Astrocyte of the spinal cord (primary cell): ENCODE data around the gene PLCB4.

Experiments used
- DNase-seq: peaks from one replicate; pipeline ENCODE4 v3.0.0; 2011; ENCODE audit warnings: low read depth, low spot score
- H3K4me3 ChIP-seq: 2 replicates; pipeline ENCODE4 v1.5.1; 2011; ENCODE audit warnings: low read depth, mild to moderate bottlenecking, low read length, moderate library complexity
- in situ Hi-C: cut with HindIII; loops from 2 replicates; pipeline ENCODE4 v1.10.0; 2017; ENCODE audit warnings: low sequenced_read_pairs
- TF ChIP-seq, protein P1 (sequence below): IDR thresholded peaks from 2 replicates; pipeline ENCODE4 v1.5.1; 2012; ENCODE audit warnings: low read depth, mild to moderate bottlenecking, low read length, inconsistent platforms

PLCB4 gene

DNA sequence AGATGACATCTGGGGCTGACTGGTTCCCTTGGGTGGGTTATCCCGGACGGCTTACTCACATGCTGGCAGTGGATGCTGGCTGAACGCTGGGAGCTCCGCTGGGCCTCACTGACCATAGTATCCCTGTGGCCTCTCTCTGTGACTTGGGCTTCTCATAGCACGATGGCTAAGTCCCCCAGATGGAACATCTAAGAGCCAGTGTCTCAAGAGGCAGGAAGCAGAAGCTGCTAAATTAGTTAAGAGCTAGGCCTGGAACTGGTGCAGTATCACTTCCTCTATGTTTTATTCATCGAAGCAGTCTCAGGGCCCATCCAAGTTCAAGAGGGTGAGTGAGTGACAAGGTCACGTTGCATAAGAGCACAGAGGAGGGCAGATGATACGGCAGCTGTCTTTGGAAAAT, 329.0 kb downstream of the PLCB4 start:
- TF ChIP-seq, protein P1, sequence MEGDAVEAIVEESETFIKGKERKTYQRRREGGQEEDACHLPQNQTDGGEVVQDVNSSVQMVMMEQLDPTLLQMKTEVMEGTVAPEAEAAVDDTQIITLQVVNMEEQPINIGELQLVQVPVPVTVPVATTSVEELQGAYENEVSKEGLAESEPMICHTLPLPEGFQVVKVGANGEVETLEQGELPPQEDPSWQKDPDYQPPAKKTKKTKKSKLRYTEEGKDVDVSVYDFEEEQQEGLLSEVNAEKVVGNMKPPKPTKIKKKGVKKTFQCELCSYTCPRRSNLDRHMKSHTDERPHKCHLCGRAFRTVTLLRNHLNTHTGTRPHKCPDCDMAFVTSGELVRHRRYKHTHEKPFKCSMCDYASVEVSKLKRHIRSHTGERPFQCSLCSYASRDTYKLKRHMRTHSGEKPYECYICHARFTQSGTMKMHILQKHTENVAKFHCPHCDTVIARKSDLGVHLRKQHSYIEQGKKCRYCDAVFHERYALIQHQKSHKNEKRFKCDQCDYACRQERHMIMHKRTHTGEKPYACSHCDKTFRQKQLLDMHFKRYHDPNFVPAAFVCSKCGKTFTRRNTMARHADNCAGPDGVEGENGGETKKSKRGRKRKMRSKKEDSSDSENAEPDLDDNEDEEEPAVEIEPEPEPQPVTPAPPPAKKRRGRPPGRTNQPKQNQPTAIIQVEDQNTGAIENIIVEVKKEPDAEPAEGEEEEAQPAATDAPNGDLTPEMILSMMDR = no peak
- in situ Hi-C loops = no loop called here
- DNase-seq = no peak
- H3K4me3 ChIP-seq = no peak overlapping the region

DNA sequence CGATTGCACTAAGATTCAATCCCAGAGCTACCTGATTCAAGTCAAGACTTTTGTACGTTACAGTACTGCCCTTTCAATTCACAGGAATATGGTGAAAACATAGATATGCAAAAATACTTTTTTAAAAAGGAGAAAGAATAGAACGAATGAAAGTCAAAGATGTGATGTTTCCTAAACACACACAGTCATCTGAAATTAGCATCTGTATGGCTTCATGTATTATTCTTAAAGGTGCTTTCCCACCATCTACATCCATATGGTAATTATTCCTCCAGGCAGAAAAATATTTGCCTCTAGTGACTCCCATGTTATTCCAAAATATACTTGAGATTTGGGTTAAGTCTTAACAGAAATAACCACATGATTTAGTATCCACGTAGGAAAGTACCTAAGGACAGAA, 330.0 kb downstream of the PLCB4 start:
- DNase-seq = no peak
- no peak overlapping the region for H3K4me3 ChIP-seq
- TF ChIP-seq, protein P1 = no peak
- in situ Hi-C loops = no loop called here

DNA sequence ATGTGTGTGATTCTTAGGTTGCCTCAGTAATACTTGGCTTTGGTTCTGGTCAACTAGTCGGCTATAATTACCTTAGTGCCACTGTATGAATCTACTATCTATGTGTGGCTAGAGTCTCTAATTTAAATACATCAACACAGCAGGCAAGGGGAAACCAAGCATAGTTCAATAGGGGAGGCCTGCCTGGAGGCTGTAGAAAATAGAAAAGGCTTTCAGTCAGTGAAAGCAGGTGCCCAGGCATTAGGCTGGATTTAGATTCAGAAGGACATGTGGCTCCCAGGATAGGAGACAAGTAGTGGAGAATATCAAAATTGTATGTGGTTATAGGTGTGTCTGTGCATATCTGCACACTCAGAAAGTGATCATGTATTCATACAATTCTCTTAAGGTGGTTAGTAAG, 330.4 kb downstream of the PLCB4 start:
- no peak for DNase-seq
- no peak overlapping the region for H3K4me3 ChIP-seq
- TF ChIP-seq, protein P1 = no peak
- in situ Hi-C loops = no loop called here

DNA sequence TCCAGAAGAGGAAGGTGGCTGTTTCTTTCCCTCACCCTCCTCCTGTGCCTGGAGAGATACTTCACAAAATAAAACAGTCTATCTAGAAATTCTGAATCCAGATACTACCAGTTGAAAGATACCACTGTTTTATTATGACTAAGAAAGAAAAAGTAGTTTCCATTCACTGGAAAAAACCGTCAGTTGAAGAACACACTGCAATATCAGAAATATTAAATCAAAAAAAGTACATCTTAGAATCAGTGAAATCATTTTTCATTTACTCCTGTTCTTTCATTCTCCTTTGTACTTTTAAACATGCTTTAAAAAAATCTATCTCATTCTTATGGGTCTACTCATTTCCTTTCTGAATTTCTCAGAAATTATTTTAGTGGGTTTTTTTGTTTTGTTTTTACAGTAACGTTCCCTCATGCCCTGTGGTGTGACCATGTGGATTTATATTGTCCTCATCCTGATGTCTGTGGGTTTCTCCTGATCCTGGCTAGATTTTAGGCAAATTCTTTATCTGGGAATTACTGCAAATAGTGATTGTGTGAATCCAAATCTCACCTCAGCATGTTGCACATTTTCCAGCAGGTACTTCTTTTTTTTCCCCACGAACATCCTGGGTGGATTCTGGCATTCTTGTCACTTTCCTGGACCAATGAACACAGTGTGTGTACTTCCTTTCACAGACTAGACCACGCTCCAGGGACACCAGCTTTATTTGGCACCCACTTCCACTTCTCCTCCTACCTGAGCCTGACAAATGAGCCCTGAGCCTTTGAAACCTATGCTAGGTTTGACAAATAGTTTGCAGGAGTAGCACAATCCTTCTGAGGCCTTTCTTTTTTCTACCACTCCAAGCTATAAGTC, 331.5 kb downstream of the PLCB4 start:
- H3K4me3 ChIP-seq = no peak overlapping the region
- in situ Hi-C loops = no loop called here
- peak; percentile 30 for DNase-seq
- TF ChIP-seq, protein P1 = no peak

DNA sequence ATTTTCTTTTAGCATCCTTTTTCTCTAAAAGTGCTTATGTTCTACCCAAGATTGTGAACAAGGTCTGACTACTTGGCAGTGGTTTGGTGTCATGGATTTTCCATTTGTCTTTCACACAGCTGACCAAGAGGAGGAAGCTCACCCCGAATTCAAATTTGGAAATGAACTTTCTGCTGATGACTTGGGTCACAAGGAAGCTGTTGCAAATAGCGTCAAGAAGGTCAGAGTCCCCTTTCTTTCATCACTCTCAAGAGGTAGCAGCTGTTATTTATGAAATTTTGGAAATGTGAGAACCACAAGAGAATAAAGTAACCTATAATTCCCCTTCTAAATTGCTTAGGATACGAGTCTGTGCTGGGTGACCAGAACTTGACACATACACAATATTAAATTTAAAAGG, 332.5 kb downstream of the PLCB4 start:
- in situ Hi-C loops = no loop called here
- H3K4me3 ChIP-seq = no peak overlapping the region
- TF ChIP-seq, protein P1 = no peak
- DNase-seq = no peak

DNA sequence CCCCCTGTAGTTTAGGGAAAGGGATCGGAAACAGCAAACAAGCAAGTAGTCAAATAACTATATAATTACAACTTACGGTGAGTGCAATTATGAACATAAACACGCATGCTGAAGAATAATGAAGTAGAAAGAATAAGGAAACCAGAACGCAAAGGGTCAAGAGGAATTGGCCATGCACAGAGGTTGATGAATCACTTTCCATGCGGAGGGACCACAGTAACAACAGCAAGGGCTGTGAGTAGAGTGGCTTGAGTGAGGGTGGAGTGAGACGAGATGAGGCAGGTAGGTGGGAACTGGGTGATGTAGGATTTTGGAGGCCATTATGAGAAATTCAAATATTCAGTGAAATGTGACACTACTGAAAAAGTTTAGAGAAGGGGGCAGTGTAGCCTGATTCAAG, 333.3 kb downstream of the PLCB4 start:
- TF ChIP-seq, protein P1 = no peak

More for the DNA sequence above, 333.3 kb downstream of the PLCB4 start:
- H3K4me3 ChIP-seq = no peak overlapping the region
- in situ Hi-C loops = no loop called here
- no peak for DNase-seq
